Left cardiac atrium (tissue), 4 donors: ENCODE data around the gene METTL22. TPM values are rescaled to one million over a fixed set of nuclear protein-coding genes. Genes with fewer than 3 reads are reported as not detected.

Experiments
- ATAC-seq, 2 donors: fragments of 200-7000 bp; cut with Tn5 transposase; one replicate each; pipeline ENCODE4 v1.9.1; 2020; ENCODE audit warnings: mild to moderate bottlenecking in 2 of 2, moderate library complexity in 2 of 2
- DNase-seq: peaks from one replicate; pipeline ENCODE4 v3.0.0-alpha.2; 2020
- intact Hi-C, 2 donors: fragments of 100-400 bp; cut with DNase I; formaldehyde crosslinking; loops; one replicate each; pipeline versions ENCODE4 v1.14.1 to v1.15.1; 2022 to 2023
- total RNA-seq, 2 donors: library from RNA; stranded (reverse); fragmentation: NEBNext Ultra II Directional; extraction: Animal tissue kit (Norgen Biotek cat#: 25700); gene quantifications; one replicate each; pipeline ENCODE4 v1.2.1, GENCODE V29; 2021
- donor health status: DM: no; HTN: yes; CAD: no.
- donor health status: DM: no; HTN: yes; CAD: no; lungs with severe emphysema.
- donor health status: DM: yes; HTN: yes; CAD: no.
- donor health status: Dilated cardiomyopathy.

Gene METTL22
- total RNA-seq, 2 donors from 2014 or later = 24.7 to 31.0 TPM

DNA sequence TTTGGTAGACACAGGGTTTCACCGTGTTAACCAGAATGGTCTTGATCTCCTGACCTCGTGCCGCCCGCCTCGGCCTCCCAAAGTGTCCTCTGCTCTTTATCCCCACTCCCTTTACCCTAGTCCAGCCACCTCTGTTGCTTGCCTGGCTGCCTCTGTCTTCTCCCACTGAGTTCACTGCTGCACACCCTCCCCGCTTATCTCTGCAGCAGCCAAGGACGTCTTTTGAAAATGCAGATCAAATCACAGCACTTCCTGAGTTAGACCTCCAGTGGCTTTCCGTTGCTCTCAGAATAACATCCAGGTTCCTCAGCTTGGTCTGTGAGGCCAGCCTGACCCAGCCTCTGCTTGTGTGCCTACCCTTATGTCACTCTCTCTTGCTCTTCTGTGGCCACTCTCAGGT lies 5.4 kb downstream of the METTL22 start:
- intact Hi-C loops = no loop called here
- DNase-seq (no peak), ATAC-seq (no peak)

DNA sequence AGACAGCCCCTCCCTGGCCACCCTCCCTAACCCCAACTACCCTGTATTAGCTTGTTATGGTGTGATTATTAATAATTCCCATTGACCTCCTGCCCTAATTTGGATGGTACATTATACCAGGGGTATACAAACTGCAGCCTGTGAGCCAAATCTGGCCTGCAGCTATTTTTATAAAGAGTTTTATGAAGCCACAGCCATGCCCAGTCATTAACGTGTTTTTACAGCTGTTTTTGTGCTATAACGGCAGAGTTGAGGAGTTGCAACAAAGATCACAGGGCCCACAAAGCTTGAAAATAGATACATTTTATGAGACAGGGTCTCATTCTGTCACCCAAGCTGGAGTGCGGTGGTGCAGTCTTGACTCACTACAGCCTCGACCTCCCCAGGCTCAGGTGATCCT lies 6.0 kb downstream of the METTL22 start:
- DNase-seq (no peak), ATAC-seq (no peak)
- intact Hi-C loops = no loop called here

DNA sequence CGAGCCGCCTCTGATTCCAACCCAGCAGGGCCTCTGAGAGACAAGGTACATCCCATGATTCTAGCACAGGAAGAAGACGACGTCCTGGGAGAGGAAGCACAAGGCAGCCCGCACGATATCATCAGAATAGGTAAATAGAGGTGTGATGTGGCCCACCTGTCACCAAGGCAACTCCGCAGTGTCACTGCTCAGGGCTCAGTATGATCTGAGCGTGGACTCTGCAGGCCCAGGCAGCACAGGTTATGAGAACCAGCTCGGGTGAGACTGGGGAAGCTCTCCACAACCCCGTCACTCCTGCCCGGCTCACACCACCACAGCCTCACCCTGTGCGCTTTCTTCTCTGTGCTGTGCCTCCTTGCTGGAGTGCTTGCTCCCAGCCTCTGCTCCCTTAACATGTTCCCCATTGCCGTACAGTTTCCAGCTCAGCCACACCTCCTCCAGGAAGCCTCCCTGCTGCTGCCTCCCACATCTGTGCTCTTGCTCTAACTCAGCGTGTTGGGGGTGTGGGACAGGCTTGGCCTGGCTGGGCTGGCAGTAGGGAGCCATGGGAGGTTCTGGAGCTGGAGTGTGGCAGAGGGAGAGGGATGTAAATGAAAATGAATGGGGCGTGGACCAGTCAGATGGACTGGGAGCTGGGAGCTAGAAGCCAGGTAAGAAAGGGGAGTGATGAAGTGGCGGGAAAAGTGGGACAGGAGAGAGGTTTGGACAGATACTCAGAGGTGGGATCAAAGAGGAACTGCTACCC lies 7.7 kb downstream of the METTL22 start:
- intact Hi-C loops = no loop called here
- ATAC-seq (no peak), DNase-seq (no peak)

DNA sequence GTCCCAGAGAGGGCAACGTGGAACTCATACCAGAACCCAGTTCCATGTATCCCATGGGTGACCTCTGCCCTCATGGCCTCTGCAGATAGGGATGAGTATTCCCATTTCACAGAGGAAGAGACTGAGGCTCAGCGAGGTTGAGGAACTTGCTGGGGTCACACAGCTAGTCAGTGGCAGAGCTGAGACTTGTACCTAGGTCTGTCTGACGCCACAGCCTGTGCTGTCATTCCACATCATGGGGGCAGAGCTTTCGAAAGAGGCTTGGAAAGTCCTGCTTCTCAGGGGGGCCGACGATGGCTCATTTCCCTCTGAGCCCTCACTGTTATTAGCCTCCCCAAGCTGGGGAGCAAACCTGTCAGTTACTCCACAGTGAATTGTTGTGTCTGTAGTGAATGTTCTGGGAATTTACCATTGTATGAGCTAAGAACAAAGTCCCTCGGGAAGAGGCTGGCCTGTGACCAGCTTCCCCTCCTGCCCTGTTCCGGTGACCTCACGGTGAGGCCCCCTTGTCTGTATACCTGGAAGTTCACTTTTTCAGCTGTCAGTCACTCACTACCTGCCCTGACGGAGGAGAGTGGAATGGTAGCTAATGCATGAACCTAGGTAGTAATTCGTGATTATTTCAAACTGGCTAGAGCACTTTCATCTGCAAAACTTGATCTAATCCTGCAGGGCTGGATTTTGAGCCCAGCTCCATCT lies 8.9 kb downstream of the METTL22 start:
- DNase-seq (no peak), ATAC-seq (no peak)
- intact Hi-C loops = no loop called here

DNA sequence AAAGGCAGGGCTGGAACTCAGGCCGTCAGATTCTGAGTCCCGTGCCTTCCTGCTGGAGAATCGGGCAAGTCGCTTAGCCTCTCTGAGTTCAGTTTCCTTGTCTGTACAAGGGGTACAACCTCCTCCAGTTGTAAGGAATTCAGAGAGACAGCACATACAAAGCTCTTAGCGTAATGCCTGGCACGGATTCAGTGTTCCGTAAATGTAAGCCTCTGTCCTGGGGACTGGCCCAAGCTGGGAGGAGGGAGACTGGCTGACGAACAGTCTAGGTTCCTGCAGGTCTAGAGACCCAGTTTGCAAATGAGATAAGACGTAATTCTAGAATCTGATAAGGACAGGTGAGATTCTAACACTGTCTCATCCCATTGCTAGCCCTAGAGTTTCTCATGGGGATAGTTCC lies 9.9 kb downstream of the METTL22 start:
- DNase-seq = no peak
- ATAC-seq = no peak
- intact Hi-C loops = no loop called here

DNA sequence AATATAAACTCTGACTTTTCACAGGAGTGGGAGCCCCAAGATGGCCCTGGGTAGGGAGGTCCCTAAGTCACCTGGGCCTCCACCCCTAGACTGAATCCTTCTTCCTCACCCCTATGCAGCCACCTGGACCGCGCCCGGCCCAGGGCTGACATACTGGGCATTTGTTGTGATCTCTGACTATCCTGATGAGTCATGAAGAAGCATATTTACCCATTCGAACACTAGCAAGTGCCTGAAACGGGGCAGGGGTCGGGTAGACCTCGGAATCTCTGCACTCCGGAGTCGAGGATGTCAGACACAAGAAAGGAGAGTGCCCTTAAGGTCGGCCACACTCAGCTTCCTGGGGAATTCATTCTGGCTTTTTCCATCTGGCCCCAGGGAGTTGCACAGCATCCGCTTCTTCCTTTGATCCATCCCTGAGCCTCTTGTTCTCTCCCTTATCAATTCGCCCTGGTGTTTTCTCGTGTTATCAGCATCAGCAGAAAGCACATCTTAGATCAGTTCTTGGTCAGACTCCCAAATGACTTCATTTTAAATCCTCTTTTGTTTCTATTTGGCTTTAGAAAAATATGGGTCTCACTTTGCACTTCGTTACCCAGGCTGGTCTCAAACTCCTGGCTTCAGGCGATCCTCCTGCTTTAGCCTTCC lies 10.4 kb downstream of the METTL22 start:
- intact Hi-C loops = no loop called here
- no peak for ATAC-seq
- DNase-seq = no peak

DNA sequence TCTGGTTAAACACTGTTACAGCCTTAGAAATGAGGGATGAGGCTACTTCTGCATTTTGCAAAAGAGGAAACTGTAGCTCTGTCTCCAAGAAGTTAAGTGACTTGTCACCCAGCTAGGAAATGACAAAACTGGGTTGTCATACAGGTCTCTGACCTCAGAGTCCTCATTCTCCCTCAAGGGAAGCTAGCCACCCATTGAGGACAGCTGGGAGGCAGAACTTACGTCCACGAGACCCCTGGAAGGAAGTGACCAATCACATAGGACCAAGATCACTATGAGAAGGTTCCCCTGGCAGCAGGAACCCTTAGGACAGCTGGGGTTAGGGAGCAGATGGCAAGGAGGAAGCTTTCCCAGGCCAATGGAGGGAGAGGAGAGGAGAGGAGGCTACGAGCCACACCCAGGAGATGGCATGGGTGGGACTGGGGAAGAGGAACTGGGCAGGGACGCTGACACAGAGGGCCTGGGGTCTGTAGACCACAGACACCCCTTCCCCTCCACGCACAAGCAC lies 11.2 kb downstream of the METTL22 start:
- DNase-seq = peak; percentile 30
- ATAC-seq = peak; percentile 60 to 82
- intact Hi-C loops = no loop called here

DNA sequence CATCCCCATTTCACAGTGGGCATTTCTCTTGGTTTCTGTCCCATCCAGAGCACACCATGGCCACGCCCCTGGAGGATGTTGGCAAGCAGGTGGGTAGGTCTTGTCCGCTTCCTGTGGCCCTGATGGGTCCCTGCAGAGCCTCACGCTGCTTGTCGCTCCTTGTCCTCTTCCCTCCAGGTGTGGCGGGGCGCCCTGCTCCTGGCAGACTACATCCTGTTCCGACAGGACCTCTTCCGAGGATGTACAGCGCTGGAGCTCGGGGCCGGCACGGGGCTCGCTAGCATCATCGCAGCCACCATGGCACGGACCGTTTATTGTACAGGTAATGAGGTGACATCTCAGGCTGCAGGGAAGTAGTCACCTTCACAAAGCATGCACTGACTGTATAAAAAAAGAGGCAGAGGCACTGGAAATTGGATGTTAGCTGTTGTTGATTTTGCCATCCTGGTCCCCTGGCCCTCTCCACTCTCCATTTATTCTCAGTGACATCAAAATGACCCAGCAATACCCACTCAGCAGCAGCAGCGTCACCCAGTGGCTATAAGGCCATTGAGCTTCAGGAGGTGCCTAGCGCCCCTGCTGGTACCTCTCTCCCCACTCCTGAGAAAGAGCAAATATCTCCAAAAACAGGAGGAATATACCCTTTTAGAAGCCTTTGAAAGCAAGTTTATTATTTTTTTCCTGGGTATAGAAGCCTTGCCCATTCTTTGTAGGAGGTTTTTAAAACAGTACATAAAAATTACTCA lies 13.7 kb downstream of the METTL22 start:
- DNase-seq = no peak
- intact Hi-C loops = no loop called here
- ATAC-seq = no peak

DNA sequence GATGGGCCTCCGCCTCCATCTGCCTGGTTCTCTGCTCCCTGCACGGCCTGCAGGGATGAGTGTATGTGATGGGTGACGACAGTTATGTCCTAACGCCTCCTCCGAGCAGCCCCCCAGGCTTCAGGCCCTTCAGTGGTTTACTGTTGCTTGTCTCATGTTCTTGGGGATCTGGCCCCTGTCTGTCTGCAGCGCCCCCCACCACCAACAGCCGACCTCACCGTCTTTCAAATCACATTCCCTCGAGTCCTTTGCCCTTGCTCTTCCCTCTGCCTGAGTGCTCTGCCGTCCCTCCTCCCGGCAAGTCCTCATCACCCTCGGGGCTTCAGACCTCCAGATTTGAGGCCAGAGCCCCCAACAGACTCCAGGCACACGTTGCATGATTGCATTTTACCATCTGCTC lies 18.2 kb downstream of the METTL22 start:
- intact Hi-C loops = no loop called here
- no peak for ATAC-seq
- DNase-seq = no peak

DNA sequence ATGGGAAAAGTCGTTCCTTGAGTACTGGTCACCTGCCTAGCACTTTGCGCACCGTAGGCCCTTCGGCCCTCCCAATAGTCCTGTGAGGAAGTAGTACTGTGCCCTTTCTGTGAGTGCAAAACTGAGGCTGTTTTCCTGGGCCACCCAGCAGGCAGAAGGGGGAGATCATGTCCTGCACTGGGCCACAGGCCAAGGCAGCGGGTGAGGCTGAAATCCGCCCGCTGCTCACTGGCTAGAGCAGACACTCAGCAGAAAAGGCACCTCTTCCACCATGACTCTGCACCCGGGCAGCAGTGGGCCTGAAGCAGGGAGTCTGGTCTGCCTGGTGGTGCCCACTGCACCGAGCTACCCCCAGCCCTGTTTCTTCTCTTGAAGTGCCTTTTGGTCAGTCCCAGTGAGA lies 20.2 kb downstream of the METTL22 start:
- DNase-seq = no peak
- ATAC-seq = no peak
- intact Hi-C loops = no loop called here

DNA sequence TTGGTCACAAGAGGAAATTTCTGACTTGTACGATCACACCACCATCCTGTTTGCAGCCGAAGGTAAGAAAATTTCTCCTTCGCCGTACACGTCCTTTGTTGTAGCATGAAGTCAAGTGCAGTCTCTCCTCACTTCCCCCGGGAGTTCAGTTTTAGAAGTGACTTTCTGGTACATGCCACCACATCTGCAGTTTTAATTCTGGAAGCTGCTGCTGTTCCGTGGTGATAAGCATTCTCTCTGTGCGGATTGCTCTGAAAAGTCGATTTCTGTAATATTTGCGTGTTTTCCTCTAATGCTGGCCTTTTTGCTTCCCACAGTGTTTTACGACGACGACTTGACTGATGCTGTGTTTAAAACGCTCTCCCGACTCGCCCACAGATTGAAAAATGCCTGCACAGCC lies 20.6 kb downstream of the METTL22 start:
- ATAC-seq = no peak
- DNase-seq = no peak
- intact Hi-C loops = no loop called here

DNA sequence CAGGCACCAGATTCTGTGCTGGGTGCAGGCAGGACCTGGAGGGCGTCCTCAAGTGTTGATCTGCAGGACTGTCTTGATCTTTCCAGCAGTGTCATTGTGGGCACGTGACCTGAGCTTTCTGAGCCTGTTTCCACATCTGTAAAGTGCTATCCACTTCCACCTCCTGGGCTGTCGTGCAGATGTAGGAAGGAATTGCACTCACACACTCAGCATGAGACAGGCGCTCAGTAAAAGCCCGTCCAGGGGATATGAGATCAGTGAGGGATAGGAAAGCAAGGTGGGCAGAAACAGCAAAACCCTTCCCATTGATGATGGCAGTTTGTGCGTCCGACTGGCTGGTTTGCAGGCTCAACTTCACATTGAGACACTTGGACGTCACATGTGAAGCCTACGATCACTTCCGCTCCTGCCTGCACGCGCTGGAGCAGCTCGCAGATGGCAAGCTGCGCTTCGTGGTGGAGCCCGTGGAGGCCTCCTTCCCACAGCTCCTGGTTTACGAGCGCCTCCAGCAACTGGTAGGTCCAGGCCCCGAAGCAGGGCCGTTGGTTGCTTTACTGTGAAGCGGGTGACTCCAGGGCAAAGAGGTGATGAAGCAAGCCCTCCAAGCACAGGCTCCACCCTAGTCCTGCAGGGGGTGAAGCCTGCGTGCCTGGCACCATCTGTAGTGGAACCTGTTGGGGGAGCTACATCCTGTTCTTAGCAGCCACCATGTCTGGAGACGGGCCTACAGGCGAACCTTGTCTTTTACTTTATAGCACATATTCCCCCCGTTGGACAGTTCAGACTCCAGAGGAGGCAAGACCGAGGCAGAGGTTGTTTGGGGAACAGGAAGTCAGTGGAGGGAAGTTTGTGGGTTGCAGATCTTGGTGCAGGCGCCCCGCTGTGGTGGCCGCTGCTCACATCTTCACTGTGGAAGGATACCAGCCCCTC lies 23.0 kb downstream of the METTL22 start:
- intact Hi-C loops = no loop called here
- peak; percentile 28 for DNase-seq
- peak; percentile 28 to 62 for ATAC-seq

DNA sequence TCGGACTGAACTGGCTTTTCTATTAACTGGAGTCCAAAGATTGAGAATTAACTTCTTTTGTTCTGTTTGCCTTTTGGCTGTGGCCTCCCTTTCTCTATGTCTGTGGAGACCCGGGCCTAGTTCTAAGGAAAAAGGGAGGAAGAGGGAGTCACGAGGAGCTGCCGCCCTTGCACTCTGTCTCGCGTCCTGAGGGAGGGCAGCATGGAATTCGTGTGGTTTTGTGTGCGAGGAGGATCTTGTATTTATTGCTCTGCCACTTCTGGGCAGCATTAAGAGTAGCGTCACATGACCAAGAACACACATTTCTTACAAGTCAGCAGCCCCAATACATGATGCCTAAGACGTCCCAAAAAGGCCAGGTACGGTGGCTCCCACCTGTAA lies 23.6 kb downstream of the METTL22 start:
- DNase-seq (no peak), ATAC-seq (no peak)
- intact Hi-C loops = no loop called here

DNA sequence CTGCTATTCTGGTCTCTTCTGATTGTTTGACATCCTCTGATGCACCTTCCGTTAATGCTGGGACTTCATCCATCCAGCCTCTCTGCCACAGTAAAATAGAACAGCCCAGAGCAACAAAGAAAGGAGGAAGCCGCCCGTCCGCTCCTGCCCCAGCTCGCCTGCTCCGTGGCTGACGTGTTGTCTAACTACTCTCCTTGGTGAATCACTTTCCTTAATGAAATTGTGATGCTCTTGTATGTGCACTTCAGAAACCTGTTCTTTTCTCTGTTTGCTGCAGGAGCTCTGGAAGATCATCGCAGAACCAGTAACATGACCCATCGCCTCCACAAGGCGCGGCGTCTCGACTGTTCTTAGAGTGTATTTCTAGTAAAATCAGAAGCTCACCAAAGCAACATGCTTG lies 24.3 kb downstream of the METTL22 start:
- intact Hi-C loops = no loop called here
- DNase-seq (no peak), ATAC-seq (no peak)

DNA sequence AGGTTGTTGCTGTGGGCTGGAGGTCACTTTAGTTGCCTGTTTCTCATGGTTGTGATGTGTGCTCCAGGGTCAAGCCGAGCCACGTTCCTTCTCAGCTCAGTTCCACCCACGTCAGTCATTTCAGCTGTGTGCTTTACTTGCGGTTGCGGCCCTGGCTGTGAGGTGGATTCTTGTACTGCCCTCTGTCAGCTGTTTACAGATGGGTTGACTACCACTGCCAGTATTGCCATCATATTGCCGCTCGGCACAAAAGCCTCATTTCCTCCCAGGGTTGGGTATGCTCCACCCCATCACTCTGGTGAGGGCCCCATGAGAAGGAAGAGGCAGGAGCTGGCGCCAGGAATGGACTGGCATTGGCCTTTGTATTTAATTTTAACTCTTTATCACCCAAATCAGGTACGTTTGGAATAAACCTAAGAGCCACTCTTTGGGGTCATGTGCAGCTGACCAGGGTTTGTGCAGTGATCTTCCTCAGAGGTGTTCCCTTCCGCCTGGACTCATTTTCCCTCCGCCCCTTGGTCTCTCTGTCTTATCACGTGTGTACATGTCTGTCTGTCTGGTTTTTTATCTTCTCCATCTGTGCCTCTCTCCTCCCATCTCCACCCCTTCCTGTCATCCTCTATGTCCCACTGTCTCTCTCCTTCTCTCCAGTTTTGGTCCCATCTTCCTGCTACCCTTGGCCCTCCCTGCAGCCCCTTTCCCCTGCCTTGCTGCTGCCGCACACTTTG lies 25.0 kb downstream of the METTL22 start:
- intact Hi-C loops = no loop called here
- no peak for DNase-seq
- no peak for ATAC-seq

DNA sequence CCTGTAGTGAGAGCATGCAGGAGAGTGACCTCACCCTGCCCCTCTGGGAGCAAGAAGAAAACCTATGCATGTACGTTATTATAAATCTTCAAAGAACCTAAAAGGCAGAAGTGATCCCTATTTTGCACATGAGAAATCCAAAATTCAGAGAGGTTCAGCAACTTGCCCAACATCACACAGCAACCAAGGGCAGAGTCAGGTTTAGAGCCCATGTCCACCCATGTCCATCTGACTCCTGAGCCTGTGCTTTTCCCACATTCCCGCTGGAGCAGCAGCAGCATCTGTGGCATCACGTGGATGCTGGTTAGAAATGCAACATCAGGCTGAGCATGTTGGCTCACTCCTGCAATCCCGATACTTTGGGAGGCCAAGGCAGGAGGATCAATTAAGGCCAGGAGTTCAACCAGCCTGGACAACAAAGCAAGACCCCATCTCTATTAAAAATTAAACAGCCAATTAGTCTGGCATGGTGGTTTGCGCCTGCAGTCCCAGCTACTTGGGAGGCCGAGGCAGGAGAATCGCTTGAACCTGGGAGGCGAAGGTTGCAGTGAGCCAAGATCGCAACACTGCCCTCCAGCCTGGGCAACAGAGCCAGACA lies 26.3 kb downstream of the METTL22 start:
- intact Hi-C loops = no loop called here
- DNase-seq (no peak), ATAC-seq (no peak)

DNA sequence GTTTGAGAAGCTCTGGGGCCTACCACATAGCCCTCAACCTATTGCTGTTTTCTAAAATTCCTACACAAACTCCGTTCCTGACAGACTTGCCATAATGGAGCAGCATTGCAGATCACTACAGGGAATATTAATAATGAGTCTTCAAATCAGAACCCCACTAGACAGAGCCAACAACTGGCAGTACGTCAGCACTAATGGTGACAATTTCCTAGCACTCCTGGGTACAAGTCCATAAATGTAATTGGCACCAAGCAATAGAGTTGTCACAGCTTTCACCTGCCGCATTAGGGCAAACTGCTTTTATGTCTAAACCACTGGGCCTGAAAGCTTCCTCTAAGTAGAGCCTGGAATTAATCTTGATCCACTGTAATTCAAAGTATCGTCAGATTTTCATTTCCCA lies 27.4 kb downstream of the METTL22 start:
- DNase-seq = no peak
- ATAC-seq = no peak

More for the DNA sequence above, 27.4 kb downstream of the METTL22 start:
- intact Hi-C loops = no loop called here
